Esophagus squamous epithelium (tissue), 5 donors: ENCODE results near the gene PKP1. TPM values are rescaled to one million over a fixed set of nuclear protein-coding genes. Genes with fewer than 3 reads are reported as not detected.

ENCODE experiments used
- DNase-seq: peaks from one replicate; lab custom pipeline; 2025; lab: John Stamatoyannopoulos, UW
- H3K27ac ChIP-seq, 4 donors: fragments of 200-600 bp; sonication (generic); one replicate each; pipeline ENCODE4 v1.5.1; 2016 to 2019; ENCODE audit warnings: mild to moderate bottlenecking in 1 of 4
- H3K27me3 ChIP-seq, 4 donors: fragments of 200-600 bp; sonication (generic); 1 replicate in 3 of 4; 2 replicates in 1 of 4; pipeline versions ENCODE4 v1.5.1 to v1.6.0; 2017 to 2021; ENCODE audit warnings: antibody characterized with exemption in 1 of 4
- H3K36me3 ChIP-seq, 3 donors: fragments of 200-600 bp; sonication (generic); one replicate each; pipeline ENCODE4 v1.5.1; 2016 to 2019
- H3K4me1 ChIP-seq, 3 donors: fragments of 200-600 bp; sonication (generic); one replicate each; pipeline ENCODE4 v1.5.1; 2017 to 2019
- H3K4me3 ChIP-seq, 4 donors: fragments of 200-600 bp; sonication (generic); 1 replicate in 3 of 4; 2 replicates in 1 of 4; pipeline ENCODE4 v1.5.1; 2016 to 2019; ENCODE audit warnings: mild to moderate bottlenecking in 2 of 4, moderate library complexity in 1 of 4
- H3K9me3 ChIP-seq, 3 donors: fragments of 200-600 bp; sonication (generic); one replicate each; pipeline ENCODE4 v1.5.1; 2016 to 2019
- CTCF ChIP-seq, 6 experiments: fragments of 450-650 bp in 4 of 6; fragments of 200-600 bp in 2 of 6; sonication (generic) in 2 of 6; IDR thresholded peaks; one replicate each; pipeline ENCODE4 v1.5.1; 2016 to 2019; ENCODE audit warnings: antibody characterized with exemption in 6 of 6, mild to moderate bottlenecking in 4 of 6, moderate library complexity in 4 of 6
- POLR2A ChIP-seq, 4 donors: fragments of 450-650 bp; IDR thresholded peaks; one replicate each; pipeline ENCODE4 v1.6.1; 2017; ENCODE audit warnings: antibody characterized with exemption in 4 of 4, mild to moderate bottlenecking in 4 of 4, moderate library complexity in 3 of 4
- WGBS, 2 donors: methylation state at CpG; one replicate each; pipeline ENCODE4 v1.1.5; 2018; 5-methylcytosine and 5-hydroxymethylcytosine counted together
- intact Hi-C: fragments of 100-400 bp; cut with DNase I; formaldehyde crosslinking; loops from one replicate; pipeline ENCODE4 v1.15.0; 2022
- total RNA-seq, 4 donors: library from RNA; depleted of rRNA; stranded (reverse); fragments of >200 nt; gene quantifications; one replicate each; pipeline ENCODE4 v1.1.0, GENCODE V29; 2016
- donor health status: DM: yes; HTN: yes; CAD: no.

Gene PKP1
- total RNA-seq, 4 donors from 2014 or later = 263 to 706 (median 410) TPM

DNA sequence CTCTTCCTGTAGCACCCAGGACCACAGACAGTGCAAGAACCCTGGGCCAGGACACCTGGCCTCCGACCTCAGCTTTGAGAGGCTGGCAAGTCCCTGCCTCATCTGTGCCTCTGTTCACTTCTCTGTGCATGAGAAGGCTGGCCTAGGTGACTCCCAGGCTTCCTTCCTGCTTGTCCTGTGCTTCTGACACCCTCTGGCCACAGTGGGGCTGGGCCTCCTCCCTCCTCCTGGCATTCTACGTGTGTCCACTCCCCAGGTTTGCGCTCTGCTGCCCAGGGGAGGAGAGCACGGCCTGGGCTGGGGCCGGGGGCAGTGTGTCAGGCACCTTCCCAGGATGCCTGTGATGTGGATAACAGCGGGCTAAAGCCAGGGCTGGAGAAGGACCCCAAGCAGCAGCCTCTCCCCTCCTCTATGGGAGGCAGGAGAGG, 30.3 kb upstream of the PKP1 start:
- Histone ChIP-seq H3K4me3 (no peak overlapping the region), H3K27ac (no peak overlapping the region), H3K4me1 (peaks cover 5 to 25% (median 6%) of the 10 kb centered on the region in 3 donors), H3K36me3 (no peaks in the 10 kb centered on the region), H3K9me3 (no peaks in the 10 kb centered on the region), H3K27me3 (peaks cover 0 to 15% (median 0%) of the 10 kb centered on the region in 4 donors)
- intact Hi-C loops = loop anchor here (5.0 kb wide), 1 partner anchor 109 kb away; no protein-coding TSS in a partner anchor
- DNase-seq = no peak
- WGBS, 2 donors = 100% methylated on average over 1 of the region's 6 CpGs; no CpG with 5 or more reads in 1 of the 2 donors
- no peak for TF ChIP-seq CTCF (IDR thresholded peaks at IDR 0.05)
- no peak for TF ChIP-seq POLR2A (IDR thresholded peaks at IDR 0.05)

DNA sequence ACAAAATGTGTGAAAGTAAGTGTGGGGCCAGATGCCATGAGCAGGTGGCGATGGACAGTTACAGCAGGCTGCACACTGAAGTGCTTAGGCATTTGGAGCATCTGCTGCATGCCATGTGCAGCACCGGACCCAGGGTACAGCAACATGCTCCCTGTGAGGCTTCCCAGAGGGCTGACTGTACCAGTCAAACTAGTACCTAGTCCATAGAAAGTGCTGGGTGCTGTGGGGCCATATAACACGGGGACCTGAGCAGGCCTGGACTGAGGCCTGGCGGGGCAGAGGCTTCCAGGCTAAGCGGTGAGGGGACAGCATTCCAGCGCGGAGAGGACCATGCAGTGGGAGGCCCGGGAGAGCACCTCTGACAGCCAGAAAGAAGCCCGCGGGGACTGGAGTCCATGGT, 29.9 kb upstream of the PKP1 start:
- 35 to 68% methylated on average over 7 to 10 of the region's 10 CpGs for WGBS, 2 donors
- TF ChIP-seq POLR2A (IDR thresholded peaks at IDR 0.05) = no peak
- no peak for TF ChIP-seq CTCF (IDR thresholded peaks at IDR 0.05)

DNA sequence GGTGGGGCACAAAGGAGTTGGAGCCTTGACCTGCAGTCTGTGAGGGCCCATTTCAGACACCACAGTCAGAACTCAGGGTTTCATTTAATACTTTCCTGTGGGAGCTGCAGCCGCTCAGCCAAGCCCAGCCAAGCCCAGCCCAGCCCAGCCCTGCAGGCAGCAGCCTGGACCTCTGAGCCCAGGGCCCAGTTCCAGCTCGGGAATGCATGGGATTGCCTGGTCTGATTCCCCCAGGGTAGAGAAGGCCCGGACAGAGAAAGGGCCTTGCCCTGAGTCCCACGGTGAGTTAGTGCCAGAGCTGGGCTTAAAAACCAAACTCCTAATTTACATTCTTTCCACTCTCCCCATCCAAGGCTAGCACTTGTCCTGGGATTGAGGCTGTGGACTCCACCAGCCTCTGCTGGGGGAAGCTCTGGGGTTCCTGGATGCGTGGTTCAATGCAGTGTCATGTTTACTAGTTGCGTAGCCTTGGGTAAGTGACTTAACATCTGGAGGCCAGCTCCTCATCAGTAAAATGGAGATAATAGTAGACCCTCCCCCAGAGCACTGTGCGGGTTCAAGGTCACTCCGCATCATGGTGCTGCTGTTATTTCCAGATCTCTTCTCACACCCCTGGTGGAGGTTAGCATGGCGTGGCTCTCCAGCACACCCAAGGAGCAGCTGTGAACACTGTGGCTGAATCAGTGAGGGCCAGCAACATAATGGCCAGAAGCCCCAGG, 29.2 kb upstream of the PKP1 start:
- intact Hi-C loops = loop anchor here (5.0 kb wide), 1 partner anchor 108 kb away; no protein-coding TSS in a partner anchor
- Histone ChIP-seq H3K27me3 (peaks cover 0 to 15% (median 0%) of the 10 kb centered on the region in 4 donors), H3K9me3 (no peaks in the 10 kb centered on the region), H3K27ac (peak overlapping the region; percentile 15 to 73 (median 27)), H3K36me3 (no peaks in the 10 kb centered on the region), H3K4me1 (peaks cover 5 to 26% (median 6%) of the 10 kb centered on the region in 3 donors), H3K4me3 (no peak overlapping the region)
- DNase-seq = no peak
- 39 to 42% methylated on average over 4 to 8 of the region's 9 CpGs for WGBS, 2 donors
- TF ChIP-seq CTCF (IDR thresholded peaks at IDR 0.05) (no peak), POLR2A (IDR thresholded peaks at IDR 0.05) (no peak)

More for the DNA sequence above, 29.9 kb upstream of the PKP1 start:
- Histone ChIP-seq H3K27ac (no peak overlapping the region), H3K27me3 (peaks cover 0 to 15% (median 0%) of the 10 kb centered on the region in 4 donors), H3K36me3 (no peaks in the 10 kb centered on the region), H3K9me3 (no peaks in the 10 kb centered on the region), H3K4me3 (no peak overlapping the region), H3K4me1 (peaks cover 5 to 25% (median 6%) of the 10 kb centered on the region in 3 donors)
- intact Hi-C loops = loop anchor here (5.0 kb wide), 1 partner anchor 109 kb away; no protein-coding TSS in a partner anchor
- DNase-seq = no peak

GRCh38 chr1:201254625-201255478, 28.5 kb upstream of the PKP1 start:
- peaks cover 12 to 34% (median 13%) of the 10 kb centered on the region in 3 donors for H3K4me1 ChIP-seq
- peaks cover 0 to 23% (median 0%) of the 10 kb centered on the region in 4 donors for H3K27me3 ChIP-seq
- no peak for TF ChIP-seq POLR2A (IDR thresholded peaks at IDR 0.05)
- TF ChIP-seq CTCF (IDR thresholded peaks at IDR 0.05) = peak; percentile 80 to 99 (median 98)
- no peaks in the 10 kb centered on the region for H3K9me3 ChIP-seq
- WGBS, 2 donors = 36 to 40% methylated on average over 2 to 20 of the region's 24 CpGs
- no peak for DNase-seq
- no peak overlapping the region for H3K4me3 ChIP-seq
- no peaks in the 10 kb centered on the region for H3K36me3 ChIP-seq
- peak overlapping the region in 3 of 4 donors; percentile 15 to 73 (median 33) for H3K27ac ChIP-seq
- intact Hi-C loops = loop anchor here (5.0 kb wide), 2 partner anchors 92 to 107 kb away; no protein-coding TSS in a partner anchor
